HG03135 (cell line): ENCODE measurements around the gene HSBP1L1.

Experiments
- ATAC-seq: cut with Tn5 transposase; IDR thresholded peaks from one replicate; pipeline ENCODE4 v1.9.1; 2021; ENCODE audit warnings: mild to moderate bottlenecking, moderate library complexity; ENCODE audit not compliant: unreplicated experiment

The HSBP1L1 gene

GRCh38 chr18:79944126-79944731, 20.2 kb upstream of the HSBP1L1 start:
- no peak for ATAC-seq

- ATAC-seq = no peak
These were observed 19.7 kb upstream of the HSBP1L1 start for GRCh38 chr18:79944746-79945117.

GRCh38 chr18:79945118-79946042, 19.1 kb upstream of the HSBP1L1 start:
- no peak for ATAC-seq

- ATAC-seq = no peak
These were observed 17.2 kb upstream of the HSBP1L1 start for GRCh38 chr18:79947054-79947755.

- ATAC-seq = no peak
These were observed 16.4 kb upstream of the HSBP1L1 start for GRCh38 chr18:79947881-79948610.

- no peak for ATAC-seq
These were observed 15.6 kb upstream of the HSBP1L1 start for GRCh38 chr18:79948719-79949411.

GRCh38 chr18:79949697-79950487, 14.6 kb upstream of the HSBP1L1 start:
- no peak for ATAC-seq

GRCh38 chr18:79950515-79951341, 13.7 kb upstream of the HSBP1L1 start:
- peak; percentile 33 for ATAC-seq

GRCh38 chr18:79951545-79952455, 12.6 kb upstream of the HSBP1L1 start, which contains the start of gene SLC66A2:
SLC66A2 (minus strand) TSS chr18:79951653; CDS start chr18:79950926, 727 bp downstream.
- ATAC-seq = peak; percentile 82

GRCh38 chr18:79952456-79952995, 11.9 kb upstream of the HSBP1L1 start:
- ATAC-seq = no peak

- no peak for ATAC-seq
These were observed 11.4 kb upstream of the HSBP1L1 start for GRCh38 chr18:79952996-79953559.

- ATAC-seq = no peak
These were observed 10.3 kb upstream of the HSBP1L1 start for GRCh38 chr18:79953971-79954651.

GRCh38 chr18:79954791-79955190, 9.7 kb upstream of the HSBP1L1 start:
- ATAC-seq = no peak

GRCh38 chr18:79955302-79956075, 9.0 kb upstream of the HSBP1L1 start:
- no peak for ATAC-seq

GRCh38 chr18:79956276-79956675, 8.2 kb upstream of the HSBP1L1 start:
- ATAC-seq = no peak

GRCh38 chr18:79958981-79959380, 5.5 kb upstream of the HSBP1L1 start:
- ATAC-seq = no peak
